Measurements from ENCODE around the gene ZSCAN16.

- TF ChIP-seq CTCF (IDR thresholded peaks at IDR 0.05) (no peak), POLR2A (IDR thresholded peaks at IDR 0.05) (no peak)
These were observed 13.1 kb downstream of the ZSCAN16 start for GRCh38 chr6:28137505-28137981.

Data from Peyer's patch (tissue), 4 donors.